Nephron progenitor cell (in vitro differentiated cells): ENCODE data around the gene NR1H2.
"Not testable (repeated sequence)": the region's sequence is repeated elsewhere in the genome, so short reads cannot be mapped to it uniquely, and the experiment has no call there.

Experiments used
- DNase-seq: peaks from one replicate; pipeline ENCODE4 v3.0.0; 2021
- H3K27ac Mint-ChIP-seq: 2 replicates; pipeline ENCODE4 v1.8.0; 2021; ENCODE audit warnings: mild to moderate bottlenecking, moderate library complexity, mixed read lengths
- H3K27me3 Mint-ChIP-seq: 2 replicates; pipeline ENCODE4 v1.8.0; 2021; ENCODE audit warnings: mild to moderate bottlenecking, low read depth, mixed read lengths; ENCODE audit not compliant: poor library complexity
- H3K36me3 Mint-ChIP-seq: 2 replicates; pipeline ENCODE4 v1.8.0; 2021; ENCODE audit warnings: low read depth, mixed read lengths
- H3K4me1 Mint-ChIP-seq: 2 replicates; pipeline ENCODE4 v1.8.0; 2021; ENCODE audit warnings: mixed read lengths
- H3K4me3 Mint-ChIP-seq: 2 replicates; pipeline ENCODE4 v1.8.0; 2021; ENCODE audit warnings: mild to moderate bottlenecking, moderate library complexity, mixed read lengths
- H3K9me3 Mint-ChIP-seq: 2 replicates; pipeline ENCODE4 v1.8.0; 2021; ENCODE audit warnings: mild to moderate bottlenecking, moderate library complexity, mixed read lengths
- CTCF ChIP-seq: fragments of 200-600 bp; sonication (generic); IDR thresholded peaks from 2 replicates; pipeline ENCODE4 v1.5.0; 2021; ENCODE audit warnings: antibody characterized with exemption

NR1H2 gene

GRCh38 chr19:50387176-50387867 is 11.1 kb downstream of the NR1H2 start:
- no peak for DNase-seq
- H3K36me3 Mint-ChIP-seq: peaks cover 50% of the 10 kb centered on the region
- no peaks in the 10 kb centered on the region for H3K27me3 Mint-ChIP-seq
- TF ChIP-seq CTCF: no peak
- peaks cover 33% of the 10 kb centered on the region for H3K4me1 Mint-ChIP-seq
- peaks cover 18% of the 10 kb centered on the region for H3K9me3 Mint-ChIP-seq
- peak overlapping the region; percentile 20 for H3K4me3 Mint-ChIP-seq
- peak overlapping the region; percentile 84 for H3K27ac Mint-ChIP-seq

DNA sequence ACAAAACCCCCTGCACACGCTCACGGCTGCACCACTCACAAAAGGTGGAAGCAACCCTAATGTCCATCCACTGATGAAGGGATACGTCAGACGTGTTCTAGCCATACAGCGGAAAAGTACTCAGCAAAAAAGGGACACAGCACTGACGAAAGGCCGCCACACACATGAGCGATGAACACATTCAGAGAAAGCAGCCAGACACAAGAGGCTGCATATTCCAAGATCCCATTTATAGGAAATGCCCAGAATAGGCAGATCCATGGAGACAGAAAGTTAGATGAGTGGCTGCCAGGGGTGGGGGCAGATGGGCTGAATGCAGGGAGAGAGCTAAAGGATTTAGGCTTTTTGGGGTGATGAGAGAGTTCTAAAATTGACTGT is 11.6 kb downstream of the NR1H2 start:
- no peak for TF ChIP-seq CTCF
- H3K36me3 Mint-ChIP-seq: peaks cover 55% of the 10 kb centered on the region
- DNase-seq: no peak
- H3K4me1 Mint-ChIP-seq: peaks cover 33% of the 10 kb centered on the region
- H3K9me3 Mint-ChIP-seq: peaks cover 23% of the 10 kb centered on the region
- peak overlapping the region; percentile 84 for H3K27ac Mint-ChIP-seq
- no peaks in the 10 kb centered on the region for H3K27me3 Mint-ChIP-seq
- peak overlapping the region; percentile 20 for H3K4me3 Mint-ChIP-seq

- peaks cover 67% of the 10 kb centered on the region for H3K36me3 Mint-ChIP-seq
- peaks cover 36% of the 10 kb centered on the region for H3K9me3 Mint-ChIP-seq
- H3K4me1 Mint-ChIP-seq: peaks cover 12% of the 10 kb centered on the region
- DNase-seq, H3K4me3 Mint-ChIP-seq, H3K27ac Mint-ChIP-seq, H3K27me3 Mint-ChIP-seq: not testable (repeated sequence)
Measured at GRCh38 chr19:50390295-50390694, 14.0 kb downstream of the NR1H2 start.

- H3K9me3 Mint-ChIP-seq: peaks cover 40% of the 10 kb centered on the region
- not testable (repeated sequence) for DNase-seq, H3K27ac Mint-ChIP-seq, H3K4me1 Mint-ChIP-seq, H3K27me3 Mint-ChIP-seq, H3K4me3 Mint-ChIP-seq
- H3K36me3 Mint-ChIP-seq: peaks cover 69% of the 10 kb centered on the region
Measured at GRCh38 chr19:50390952-50391351, 14.7 kb downstream of the NR1H2 start.

DNA sequence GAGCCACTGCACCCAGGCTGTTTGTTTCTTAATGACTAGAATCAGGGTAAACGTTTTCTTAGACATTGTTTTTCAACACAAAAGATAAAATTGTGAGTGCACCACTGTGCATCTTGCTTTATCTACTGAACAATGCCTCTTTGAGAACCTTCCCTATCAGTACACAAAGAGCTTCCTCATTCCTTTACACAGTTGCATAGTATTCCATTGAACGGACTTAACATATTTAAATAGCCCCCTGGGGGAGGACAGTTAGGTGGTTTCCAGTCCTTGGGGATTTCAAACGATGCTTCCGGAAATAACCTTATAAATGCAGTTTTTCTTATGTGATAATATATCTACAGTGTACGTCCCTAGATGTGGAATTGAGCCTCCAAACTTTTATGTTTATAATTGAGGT is 16.5 kb downstream of the NR1H2 start:
- H3K4me3 Mint-ChIP-seq: no peak overlapping the region
- TF ChIP-seq CTCF: no peak
- H3K27me3 Mint-ChIP-seq: no peaks in the 10 kb centered on the region
- peaks cover 3% of the 10 kb centered on the region for H3K4me1 Mint-ChIP-seq
- H3K27ac Mint-ChIP-seq: no peak overlapping the region
- no peak for DNase-seq
- peaks cover 65% of the 10 kb centered on the region for H3K36me3 Mint-ChIP-seq
- peaks cover 40% of the 10 kb centered on the region for H3K9me3 Mint-ChIP-seq

DNA sequence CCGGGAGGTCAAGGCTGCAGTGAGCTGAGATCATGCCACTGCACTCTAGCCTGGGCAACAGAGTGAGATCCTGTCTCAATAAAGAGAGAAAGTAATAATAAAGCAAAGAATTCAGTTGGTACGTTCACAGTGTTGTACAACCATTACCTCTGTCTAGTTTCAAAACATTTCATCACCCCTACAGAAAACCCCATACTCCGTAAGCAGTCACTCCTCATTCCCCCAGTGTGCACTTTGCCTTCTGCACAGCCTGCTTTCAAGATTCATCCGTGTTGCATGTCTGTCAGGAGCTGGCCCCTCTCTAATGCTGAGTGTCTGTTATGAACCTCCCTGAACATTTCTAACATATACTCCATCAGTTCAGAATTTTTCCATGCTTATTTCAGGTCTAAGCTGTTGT is 17.3 kb downstream of the NR1H2 start:
- DNase-seq: no peak

More for the DNA sequence above, 17.3 kb downstream of the NR1H2 start:
- no peak overlapping the region for H3K4me3 Mint-ChIP-seq
- no peaks in the 10 kb centered on the region for H3K27me3 Mint-ChIP-seq
- H3K4me1 Mint-ChIP-seq: peaks cover 10% of the 10 kb centered on the region
- no peak for TF ChIP-seq CTCF
- peaks cover 62% of the 10 kb centered on the region for H3K36me3 Mint-ChIP-seq
- H3K9me3 Mint-ChIP-seq: peaks cover 40% of the 10 kb centered on the region
- no peak overlapping the region for H3K27ac Mint-ChIP-seq
